Fibroblast of lung (primary cell): Measurements from ENCODE around the gene SEMA6A. TPM values are rescaled to one million over a fixed set of nuclear protein-coding genes. Genes with fewer than 3 reads are reported as not detected.

ENCODE experiments used
- DNase-seq, 2 donors: peaks; one replicate each; pipeline versions ENCODE4 v3.0.0 to v3.0.0-alpha.2; 2010; ENCODE audit warnings: low read depth in 2 of 2
- H2AFZ ChIP-seq: 2 replicates; pipeline ENCODE4 v1.5.1; 2012; ENCODE audit warnings: low read length, control low read depth, inconsistent platforms
- H3K27ac ChIP-seq: 2 replicates; pipeline ENCODE4 v1.5.1; 2011; ENCODE audit warnings: low read length, control low read depth; ENCODE audit not compliant: insufficient read depth
- H3K27me3 ChIP-seq: 2 replicates; pipeline ENCODE4 v1.5.1; 2011; ENCODE audit warnings: mild to moderate bottlenecking, low read length; ENCODE audit not compliant: control insufficient read depth, insufficient read depth
- H3K36me3 ChIP-seq: 2 replicates; pipeline ENCODE4 v1.5.1; 2011; ENCODE audit warnings: low read length; ENCODE audit not compliant: control insufficient read depth, insufficient read depth
- H3K4me1 ChIP-seq: 2 replicates; pipeline ENCODE4 v1.5.1; 2011; ENCODE audit warnings: low read length; ENCODE audit not compliant: control insufficient read depth, insufficient read depth; ENCODE audit errors: extremely low read depth
- H3K4me2 ChIP-seq: 2 replicates; pipeline ENCODE4 v1.5.1; 2011; ENCODE audit warnings: low read length, control low read depth; ENCODE audit not compliant: insufficient read depth; ENCODE audit errors: extremely low read depth
- H3K4me3 ChIP-seq, 4 experiments: fragments of 200-600 bp in 1 of 4; sonication (generic) in 1 of 4; replicated peaks in 1 of 4; 2 replicates each; pipeline ENCODE4 v1.5.1; 2011 to 2016; ENCODE audit warnings: low read length in 4 of 4, low read depth in 3 of 4, mild to moderate bottlenecking in 3 of 4, control low read depth in 2 of 4, inconsistent platforms in 1 of 4, mixed read lengths in 1 of 4; ENCODE audit not compliant: insufficient read depth in 1 of 4; ENCODE audit errors: control extremely low read depth in 1 of 4
- H3K79me2 ChIP-seq: 2 replicates; pipeline ENCODE4 v1.5.1; 2012; ENCODE audit warnings: mild to moderate bottlenecking, low read length, inconsistent platforms; ENCODE audit not compliant: control insufficient read depth, insufficient read depth
- H3K9ac ChIP-seq: 2 replicates; pipeline ENCODE4 v1.5.1; 2011; ENCODE audit warnings: mild to moderate bottlenecking, low read length, control low read depth; ENCODE audit not compliant: insufficient read depth
- H3K9me3 ChIP-seq: 2 replicates; pipeline ENCODE4 v1.5.1; 2012; ENCODE audit warnings: low read depth, low read length; ENCODE audit not compliant: control insufficient read depth, insufficient read depth
- H4K20me1 ChIP-seq: 2 replicates; pipeline ENCODE4 v1.5.1; 2011; ENCODE audit warnings: low read length; ENCODE audit not compliant: control insufficient read depth, insufficient read depth; ENCODE audit errors: extremely low read depth
- EZH2 ChIP-seq: IDR thresholded peaks from 2 replicates; pipeline ENCODE4 v1.5.1; 2012; ENCODE audit warnings: low read length, control low read depth, mild to moderate bottlenecking; ENCODE audit errors: missing control alignments
- polyA plus RNA-seq, 2 donors: library from polyadenylated mRNA; depleted of rRNA in 1 of 2; stranded (reverse) in 1 of 2; unstranded in 1 of 2; fragments of >200 nt; gene quantifications; 2 replicates each; pipeline ENCODE4 v1.2.1, GENCODE V29; 2011 to 2012; ENCODE audit warnings: missing spikeins in 1 of 2
- total RNA-seq: library from RNA; depleted of rRNA; stranded (reverse); fragments of >200 nt; gene quantifications from 2 replicates; pipeline ENCODE4 v1.2.1, GENCODE V29; 2014
- TF ChIP-seq, protein P1 (sequence below), 2 donors: IDR thresholded peaks in 1 of 2; conservative IDR thresholded peaks in 1 of 2; 1 replicate in 1 of 2; 2 replicates in 1 of 2; pipeline ENCODE4 v1.5.1; 2011 to 2012; ENCODE audit warnings: low read length in 2 of 2, control low read depth in 1 of 2, inconsistent platforms in 1 of 2, low read depth in 1 of 2, mild to moderate bottlenecking in 1 of 2

The SEMA6A gene
- total and polyA plus RNA-seq, 2 donors (not counting 1 experiment from before 2014, with no cell fraction given) = 0.17 to 0.22 TPM

DNA sequence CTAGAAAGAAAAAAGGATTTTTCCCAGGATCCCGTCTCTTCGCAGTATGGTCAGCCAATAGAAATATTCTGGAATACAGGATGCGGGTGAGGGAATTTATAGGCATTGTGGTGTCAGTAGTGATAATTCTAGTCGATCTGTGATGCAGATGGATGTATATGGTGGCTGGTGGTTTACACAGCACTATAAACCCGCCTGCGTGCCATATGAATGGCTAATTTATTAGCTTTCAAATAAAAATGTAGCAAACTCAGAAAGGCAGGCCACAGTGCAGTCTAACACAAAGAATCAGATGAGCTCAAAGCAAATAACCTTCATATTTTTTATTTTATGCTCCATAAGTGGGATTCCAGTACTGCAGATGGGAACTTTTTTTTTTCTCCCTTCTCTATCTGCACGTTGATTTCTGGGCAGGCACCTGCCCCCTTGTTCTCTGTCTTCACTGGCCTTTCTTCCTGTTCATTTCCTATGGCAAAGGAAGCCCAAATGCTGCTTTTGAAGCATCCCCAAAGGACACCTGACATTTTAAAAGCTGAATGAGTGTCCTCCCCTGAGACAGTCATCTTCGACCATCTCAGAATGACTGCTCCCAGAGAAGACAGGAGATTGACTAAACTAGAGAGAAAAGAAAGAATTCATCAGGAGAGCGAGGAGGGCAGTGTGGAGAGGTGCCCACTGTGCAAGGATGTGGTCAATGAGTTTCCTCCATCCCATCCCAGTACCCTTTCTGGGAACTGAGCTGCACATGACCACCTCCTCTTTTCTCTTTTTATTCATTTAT lies 52.1 kb downstream of the SEMA6A start:
- Histone ChIP-seq H3K36me3 (no peaks in the 10 kb centered on the region), H3K79me2 (no peaks in the 10 kb centered on the region), H3K9ac (no peak overlapping the region), H3K9me3 (no peaks in the 10 kb centered on the region), H3K4me2 (no peak overlapping the region), H4K20me1 (no peaks in the 10 kb centered on the region), H3K4me1 (no peaks in the 10 kb centered on the region), H3K27ac (no peak overlapping the region), H3K27me3 (no peaks in the 10 kb centered on the region), H2AFZ (no peak overlapping the region), H3K4me3 (no peak overlapping the region)
- no peak for DNase-seq
- TF ChIP-seq, protein P1, sequence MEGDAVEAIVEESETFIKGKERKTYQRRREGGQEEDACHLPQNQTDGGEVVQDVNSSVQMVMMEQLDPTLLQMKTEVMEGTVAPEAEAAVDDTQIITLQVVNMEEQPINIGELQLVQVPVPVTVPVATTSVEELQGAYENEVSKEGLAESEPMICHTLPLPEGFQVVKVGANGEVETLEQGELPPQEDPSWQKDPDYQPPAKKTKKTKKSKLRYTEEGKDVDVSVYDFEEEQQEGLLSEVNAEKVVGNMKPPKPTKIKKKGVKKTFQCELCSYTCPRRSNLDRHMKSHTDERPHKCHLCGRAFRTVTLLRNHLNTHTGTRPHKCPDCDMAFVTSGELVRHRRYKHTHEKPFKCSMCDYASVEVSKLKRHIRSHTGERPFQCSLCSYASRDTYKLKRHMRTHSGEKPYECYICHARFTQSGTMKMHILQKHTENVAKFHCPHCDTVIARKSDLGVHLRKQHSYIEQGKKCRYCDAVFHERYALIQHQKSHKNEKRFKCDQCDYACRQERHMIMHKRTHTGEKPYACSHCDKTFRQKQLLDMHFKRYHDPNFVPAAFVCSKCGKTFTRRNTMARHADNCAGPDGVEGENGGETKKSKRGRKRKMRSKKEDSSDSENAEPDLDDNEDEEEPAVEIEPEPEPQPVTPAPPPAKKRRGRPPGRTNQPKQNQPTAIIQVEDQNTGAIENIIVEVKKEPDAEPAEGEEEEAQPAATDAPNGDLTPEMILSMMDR (conservative IDR thresholded peaks at IDR 0.05 in 1 of 2, IDR thresholded peaks at IDR 0.05 in 1 of 2; ENCODE audit: low read depth in 1 of 2, low read length in 2 of 2) = no peak
- TF ChIP-seq EZH2 = no peak

DNA sequence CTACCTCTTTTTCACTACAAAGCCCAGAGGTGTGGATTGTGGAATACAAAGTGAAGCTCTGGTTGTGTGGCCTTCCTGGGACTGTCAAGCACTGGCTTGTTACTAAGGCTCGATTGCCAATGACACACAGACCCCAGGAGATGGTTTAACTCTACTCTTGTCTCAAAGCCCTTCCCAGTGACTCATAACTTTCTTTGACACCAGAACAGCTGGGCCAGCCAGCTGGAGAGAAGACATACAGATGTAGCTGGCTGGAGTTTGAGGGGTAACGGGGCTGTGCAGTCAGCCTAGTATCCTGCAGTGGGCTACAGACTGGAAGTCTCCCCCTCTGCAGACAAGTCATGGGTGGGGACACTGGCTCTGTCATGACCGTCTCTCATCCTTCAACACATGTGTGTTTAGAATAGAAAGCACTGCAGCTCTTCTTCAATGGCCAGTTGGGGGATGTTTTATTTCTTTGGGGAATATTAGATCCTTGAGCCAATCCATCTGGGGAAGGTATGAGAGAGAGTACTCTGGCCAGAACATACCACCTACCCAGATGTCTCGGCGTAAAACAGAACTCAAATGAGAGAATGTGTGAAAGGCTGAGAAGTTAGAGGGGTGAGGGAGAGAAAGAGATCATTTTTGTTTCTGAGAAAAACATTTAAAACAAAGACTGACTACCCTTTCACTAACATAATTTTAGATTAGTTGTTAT lies 53.3 kb downstream of the SEMA6A start:
- Histone ChIP-seq H3K27ac (no peak overlapping the region), H3K4me1 (no peaks in the 10 kb centered on the region), H3K27me3 (no peaks in the 10 kb centered on the region), H3K79me2 (no peaks in the 10 kb centered on the region), H3K36me3 (no peaks in the 10 kb centered on the region), H3K9me3 (no peaks in the 10 kb centered on the region), H3K4me3 (no peak overlapping the region), H2AFZ (no peak overlapping the region), H4K20me1 (no peaks in the 10 kb centered on the region), H3K4me2 (no peak overlapping the region), H3K9ac (no peak overlapping the region)
- peak in 1 of 2 donors; percentile 40 for DNase-seq
- TF ChIP-seq EZH2 = no peak
- TF ChIP-seq, protein P1 (conservative IDR thresholded peaks at IDR 0.05 in 1 of 2, IDR thresholded peaks at IDR 0.05 in 1 of 2; ENCODE audit: low read depth in 1 of 2, low read length in 2 of 2) = no peak

DNA sequence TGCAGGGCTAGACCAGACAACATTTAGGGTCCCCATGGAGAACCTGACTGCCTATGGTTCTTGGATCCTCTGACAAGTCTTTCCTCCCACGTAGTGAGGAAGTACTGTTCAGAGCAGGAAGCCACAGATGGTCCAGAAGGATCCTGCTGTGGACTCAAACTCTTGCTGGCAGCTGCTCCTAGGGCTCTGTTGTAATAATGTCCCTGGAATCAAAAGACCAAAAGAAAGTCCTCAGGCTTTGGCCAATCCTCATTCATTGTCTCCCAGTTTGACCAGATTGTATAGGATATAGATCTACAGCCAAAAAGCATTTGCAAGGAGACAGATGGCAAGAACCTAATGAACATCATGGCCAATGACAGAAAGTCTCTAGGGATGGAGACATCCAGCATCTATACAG lies 53.9 kb downstream of the SEMA6A start:
- no peak for DNase-seq
- TF ChIP-seq EZH2 = no peak
- TF ChIP-seq, protein P1 (conservative IDR thresholded peaks at IDR 0.05 in 1 of 2, IDR thresholded peaks at IDR 0.05 in 1 of 2; ENCODE audit: low read depth in 1 of 2, low read length in 2 of 2) = no peak

More for the DNA sequence above, 53.9 kb downstream of the SEMA6A start:
- Histone ChIP-seq H3K4me2 (no peak overlapping the region), H3K4me3 (no peak overlapping the region), H3K27me3 (no peaks in the 10 kb centered on the region), H3K79me2 (no peaks in the 10 kb centered on the region), H3K4me1 (no peaks in the 10 kb centered on the region), H3K9ac (no peak overlapping the region), H3K36me3 (no peaks in the 10 kb centered on the region), H4K20me1 (no peaks in the 10 kb centered on the region), H3K27ac (no peak overlapping the region), H2AFZ (no peak overlapping the region), H3K9me3 (no peaks in the 10 kb centered on the region)
